NCI-H128 (cell line): ENCODE results near the gene PRTG.
"Not testable (repeated sequence)": the region's sequence is repeated elsewhere in the genome, so short reads cannot be mapped to it uniquely, and the experiment has no call there.

Source experiments
- DNase-seq: peaks from one replicate; lab custom pipeline; 2025; ENCODE audit not compliant: unreplicated experiment; lab: John Stamatoyannopoulos, UW

PRTG gene, protein sequence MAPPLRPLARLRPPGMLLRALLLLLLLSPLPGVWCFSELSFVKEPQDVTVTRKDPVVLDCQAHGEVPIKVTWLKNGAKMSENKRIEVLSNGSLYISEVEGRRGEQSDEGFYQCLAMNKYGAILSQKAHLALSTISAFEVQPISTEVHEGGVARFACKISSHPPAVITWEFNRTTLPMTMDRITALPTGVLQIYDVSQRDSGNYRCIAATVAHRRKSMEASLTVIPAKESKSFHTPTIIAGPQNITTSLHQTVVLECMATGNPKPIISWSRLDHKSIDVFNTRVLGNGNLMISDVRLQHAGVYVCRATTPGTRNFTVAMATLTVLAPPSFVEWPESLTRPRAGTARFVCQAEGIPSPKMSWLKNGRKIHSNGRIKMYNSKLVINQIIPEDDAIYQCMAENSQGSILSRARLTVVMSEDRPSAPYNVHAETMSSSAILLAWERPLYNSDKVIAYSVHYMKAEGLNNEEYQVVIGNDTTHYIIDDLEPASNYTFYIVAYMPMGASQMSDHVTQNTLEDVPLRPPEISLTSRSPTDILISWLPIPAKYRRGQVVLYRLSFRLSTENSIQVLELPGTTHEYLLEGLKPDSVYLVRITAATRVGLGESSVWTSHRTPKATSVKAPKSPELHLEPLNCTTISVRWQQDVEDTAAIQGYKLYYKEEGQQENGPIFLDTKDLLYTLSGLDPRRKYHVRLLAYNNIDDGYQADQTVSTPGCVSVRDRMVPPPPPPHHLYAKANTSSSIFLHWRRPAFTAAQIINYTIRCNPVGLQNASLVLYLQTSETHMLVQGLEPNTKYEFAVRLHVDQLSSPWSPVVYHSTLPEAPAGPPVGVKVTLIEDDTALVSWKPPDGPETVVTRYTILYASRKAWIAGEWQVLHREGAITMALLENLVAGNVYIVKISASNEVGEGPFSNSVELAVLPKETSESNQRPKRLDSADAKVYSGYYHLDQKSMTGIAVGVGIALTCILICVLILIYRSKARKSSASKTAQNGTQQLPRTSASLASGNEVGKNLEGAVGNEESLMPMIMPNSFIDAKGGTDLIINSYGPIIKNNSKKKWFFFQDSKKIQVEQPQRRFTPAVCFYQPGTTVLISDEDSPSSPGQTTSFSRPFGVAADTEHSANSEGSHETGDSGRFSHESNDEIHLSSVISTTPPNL

GRCh38 chr15:55742927-55743728 lies at the start of gene PRTG:
Gene PRTG, minus strand, starts transcription at chr15:55743152. Its CDS starts 221 bp downstream, at chr15:55742931.
- DNase-seq, result no peak

- DNase-seq, result no peak
Observed at GRCh38 chr15:55791551-55792400, 48.8 kb upstream of the PRTG start.

DNA sequence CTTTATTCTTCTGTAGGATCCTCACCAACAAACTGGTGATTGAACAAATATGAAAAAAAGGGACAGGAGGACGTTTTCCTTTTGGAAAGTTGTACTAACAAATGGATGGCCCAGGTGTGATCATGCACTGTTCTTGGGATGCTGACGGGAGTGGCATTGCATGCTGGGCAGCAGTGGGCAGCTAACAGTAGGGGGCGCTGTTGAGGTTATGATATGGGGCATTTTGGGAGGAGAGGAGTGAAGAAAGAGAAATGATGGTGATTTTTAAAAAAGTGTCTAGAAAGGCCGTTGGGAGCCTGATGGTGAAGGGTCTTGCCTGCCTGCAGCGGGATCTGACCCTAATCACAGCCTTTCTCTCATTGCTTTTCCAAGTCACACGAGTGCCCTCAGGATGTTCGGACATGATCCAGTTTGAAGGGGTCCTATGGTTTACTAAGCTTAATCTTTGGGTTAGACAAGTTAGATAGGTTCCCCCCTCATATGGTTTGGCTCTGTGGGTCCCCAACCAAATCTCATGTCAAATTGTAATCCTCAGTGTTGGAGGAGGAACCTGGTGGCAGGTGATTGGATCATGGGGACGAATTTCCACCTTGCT lies 46.2 kb upstream of the PRTG start:
- DNase-seq, result no peak

- no peak for DNase-seq
Observed at GRCh38 chr15:55786341-55786740, 43.4 kb upstream of the PRTG start.

DNA sequence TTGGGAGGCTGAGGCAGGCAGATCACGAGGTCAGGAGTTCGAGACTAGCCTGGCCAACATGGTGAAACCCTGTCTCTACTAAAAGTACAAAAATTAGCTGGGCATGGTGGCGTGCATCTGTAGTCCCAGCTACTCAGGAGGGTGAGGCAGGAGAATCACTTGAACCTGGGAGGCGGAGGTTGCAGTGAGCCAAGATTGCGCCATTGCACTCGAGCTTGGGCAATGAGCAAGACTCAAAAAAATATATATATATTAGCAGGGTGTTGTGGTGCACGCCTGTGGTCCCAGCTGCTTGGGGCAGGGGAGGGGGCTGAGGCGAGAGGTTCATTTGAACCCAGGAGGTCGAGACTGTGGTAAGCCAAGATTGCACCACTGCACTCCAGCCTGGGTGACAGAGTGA lies 42.6 kb upstream of the PRTG start:
- DNase-seq, result not testable (repeated sequence)

- DNase-seq, result no peak
Observed at GRCh38 chr15:55784286-55784685, 41.3 kb upstream of the PRTG start.

DNA sequence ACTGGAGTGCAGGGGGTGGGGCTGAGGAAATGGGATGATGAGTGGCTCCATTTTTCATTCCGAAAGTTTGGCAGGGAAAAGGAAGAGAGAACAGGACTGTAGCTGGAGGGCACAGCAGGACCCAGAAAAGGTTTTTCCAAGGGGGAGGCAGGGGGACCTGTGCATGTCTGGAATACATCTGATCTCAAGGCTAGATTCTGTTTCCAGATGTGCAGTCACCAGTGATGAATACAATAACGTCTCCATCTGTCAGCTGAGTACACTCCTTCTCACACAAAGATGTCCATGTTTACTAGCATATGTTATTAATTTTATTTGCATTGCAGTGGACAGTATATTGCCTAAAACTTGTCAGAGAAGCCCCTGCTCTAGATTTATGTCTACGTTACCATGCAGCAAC lies 39.9 kb upstream of the PRTG start:
- DNase-seq, result no peak

GRCh38 chr15:55780292-55780691 lies 37.3 kb upstream of the PRTG start:
- no peak for DNase-seq

- DNase-seq, result no peak
Observed at GRCh38 chr15:55778932-55779331, 36.0 kb upstream of the PRTG start.

DNA sequence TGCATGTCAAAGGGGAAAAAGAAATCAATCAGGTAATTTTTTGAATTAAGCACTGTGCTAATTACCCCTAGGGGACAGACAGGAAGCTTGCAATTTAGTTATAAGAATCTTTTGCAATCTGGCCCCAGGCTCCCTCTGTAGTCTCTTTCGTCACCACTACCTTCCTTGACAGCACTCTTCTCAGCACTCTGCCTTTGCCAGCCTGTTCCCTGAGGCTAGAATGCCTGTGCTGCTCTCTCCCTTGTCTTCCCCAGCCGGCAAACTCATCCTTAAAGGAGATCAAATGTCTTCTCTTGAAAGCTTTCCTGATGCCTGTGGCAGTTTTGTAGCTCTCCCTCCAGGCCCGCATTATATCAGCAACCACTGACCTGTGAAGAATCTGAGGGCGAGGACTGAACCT lies 32.4 kb upstream of the PRTG start:
- no peak for DNase-seq

- DNase-seq, result no peak
Observed at GRCh38 chr15:55774113-55774970, 31.4 kb upstream of the PRTG start.

DNA sequence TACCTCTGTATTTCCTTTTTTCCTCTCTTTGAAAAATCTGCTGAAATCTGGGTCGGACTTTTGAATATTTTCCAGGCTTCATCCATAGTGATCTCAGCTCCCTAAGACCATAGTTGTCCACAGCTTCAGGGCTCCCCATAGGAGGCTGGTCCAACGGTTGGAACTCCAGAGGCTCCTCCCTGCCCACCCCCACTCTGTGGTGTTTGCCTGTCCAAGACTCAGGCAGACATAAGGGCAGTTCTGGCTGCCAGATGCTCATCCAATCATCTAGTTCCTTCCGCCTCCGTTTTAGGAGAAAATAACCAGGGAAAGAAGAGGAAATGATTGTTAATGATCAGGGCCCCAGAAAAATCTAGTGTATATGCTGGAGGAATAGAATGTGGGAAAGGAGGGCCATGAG lies 27.9 kb upstream of the PRTG start:
- no peak for DNase-seq

- no peak for DNase-seq
Observed at GRCh38 chr15:55770261-55770660, 27.3 kb upstream of the PRTG start.

DNA sequence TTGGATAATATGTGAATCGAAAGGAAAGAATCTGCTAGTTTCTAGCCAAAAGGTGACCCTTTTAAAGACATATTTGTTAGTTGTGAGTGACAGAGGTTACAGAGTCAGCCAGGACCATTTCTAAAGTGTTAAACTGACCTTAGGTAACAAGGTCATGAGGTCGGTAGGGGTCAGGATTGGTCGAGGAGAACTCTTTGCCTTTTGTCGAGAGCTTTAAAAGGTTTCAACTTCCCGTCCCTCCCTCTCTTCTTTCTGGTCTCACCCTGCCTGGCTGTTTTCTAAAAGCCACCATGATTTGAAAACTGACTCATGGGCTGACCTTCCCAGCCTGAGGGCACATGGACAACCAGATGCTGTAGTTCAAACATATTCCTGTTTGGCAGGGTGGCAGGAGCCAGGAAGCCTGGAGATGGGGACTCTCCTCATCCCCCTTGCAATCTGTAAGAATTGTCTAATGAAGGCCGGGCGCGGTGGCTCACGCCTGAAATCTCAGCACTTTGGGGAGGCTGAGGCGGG lies 25.8 kb upstream of the PRTG start:
- no peak for DNase-seq

DNA sequence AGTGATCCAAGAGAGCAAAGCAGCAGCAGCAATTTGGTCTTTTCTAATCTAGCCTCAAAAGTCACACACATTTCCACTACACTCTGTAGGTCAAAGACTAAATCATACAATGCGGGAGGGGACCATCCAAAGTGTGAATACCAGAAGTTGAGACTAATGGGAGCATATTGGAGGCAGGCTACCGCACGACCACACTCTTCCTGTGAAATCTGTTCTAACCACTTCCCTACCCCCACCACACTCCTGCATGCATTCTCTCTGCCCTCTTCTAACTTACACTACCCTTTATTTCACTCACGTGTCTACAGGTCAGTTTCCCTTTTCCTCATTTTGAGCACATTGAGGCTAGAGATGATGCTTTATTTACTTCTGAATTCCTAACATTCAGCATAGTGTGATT lies 23.7 kb upstream of the PRTG start:
- no peak for DNase-seq

DNA sequence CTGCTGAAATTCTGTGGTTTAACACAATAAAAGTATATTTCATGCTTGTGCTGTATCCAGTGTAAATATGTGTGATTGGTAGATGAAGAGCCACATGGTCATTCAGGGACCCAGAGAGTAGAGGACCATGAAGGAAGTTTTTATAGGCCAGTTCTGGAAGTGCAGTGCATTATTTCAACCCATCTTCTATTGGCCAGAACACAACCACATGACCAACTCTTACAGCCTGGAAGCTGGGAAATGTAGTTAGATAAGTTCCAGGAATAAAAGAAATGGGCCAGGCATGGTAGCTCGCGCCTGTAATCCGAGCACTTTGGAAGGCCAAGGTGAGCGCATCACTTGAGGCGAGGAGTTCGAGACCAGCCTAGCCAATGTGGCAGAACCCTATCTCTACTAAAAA lies 21.4 kb upstream of the PRTG start:
- no peak for DNase-seq

DNA sequence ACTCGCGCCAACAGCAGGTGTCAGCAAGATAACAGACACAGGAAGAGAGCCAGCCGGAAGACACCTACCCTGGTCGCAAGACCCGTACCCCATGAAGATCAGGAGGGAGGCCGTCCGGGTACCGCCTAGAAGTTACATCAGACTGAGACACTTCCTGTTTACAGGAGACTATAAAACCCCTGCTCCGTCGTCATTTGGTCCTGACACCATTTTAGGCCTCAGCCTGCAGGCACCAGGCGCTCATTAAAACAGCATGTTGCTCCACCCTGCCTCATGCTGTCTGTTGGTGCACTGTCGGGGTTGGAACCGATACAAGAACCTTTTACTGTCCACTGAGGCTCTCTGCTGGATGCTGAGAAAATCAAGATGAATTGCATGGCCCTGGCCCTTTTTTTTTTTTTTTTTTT lies 15.6 kb upstream of the PRTG start:
- no peak for DNase-seq

DNA sequence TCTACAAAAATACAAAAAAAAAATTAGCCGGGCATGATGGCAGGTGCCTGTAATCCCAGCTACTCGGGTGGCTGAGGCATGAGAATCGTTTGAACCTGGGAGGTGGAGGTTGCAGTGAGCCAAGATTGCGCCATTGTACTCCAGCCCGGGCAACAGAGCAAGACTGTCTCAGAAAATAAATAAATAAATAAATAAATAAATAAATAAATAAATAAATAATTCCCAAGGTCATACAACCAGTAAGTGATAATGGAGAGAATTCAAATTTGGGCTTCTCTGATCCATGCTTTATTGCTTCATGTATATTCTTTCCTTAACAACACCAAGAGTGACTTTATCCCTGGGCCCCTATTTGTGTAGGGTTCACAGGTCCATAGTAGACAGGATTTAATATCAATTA lies 10.5 kb upstream of the PRTG start:
- not testable (repeated sequence) for DNase-seq
